Sciatic nerve (tissue), 2 donors: ENCODE measurements around the gene SNX5. TPM values are rescaled to one million over a fixed set of nuclear protein-coding genes. Genes with fewer than 3 reads are reported as not detected.
"Not testable (repeated sequence)": the region's sequence is repeated elsewhere in the genome, so short reads cannot be mapped to it uniquely, and the experiment has no call there.

ENCODE experiments used
- ATAC-seq: fragments of 200-7000 bp; cut with Tn5 transposase; one replicate; pipeline ENCODE4 v1.9.1; 2020; ENCODE audit warnings: mild to moderate bottlenecking, moderate library complexity
- DNase-seq: peaks from one replicate; pipeline ENCODE4 v3.0.0-alpha.2; 2020; ENCODE audit warnings: low spot score
- intact Hi-C: fragments of 100-400 bp; cut with DNase I; formaldehyde crosslinking; loops from one replicate; pipeline ENCODE4 v1.14.2; 2022
- total RNA-seq: library from RNA; stranded (reverse); fragmentation: NEBNext Ultra II Directional; extraction: Animal tissue kit (Norgen Biotek cat#: 25700); gene quantifications from one replicate; pipeline ENCODE4 v1.2.1, GENCODE V29; 2021
- donor health status: DM: no; HTN: no; CAD: no.
- donor health status: DM: no; HTN: no; CAD: no.

The SNX5 gene
- total RNA-seq, 1 donor from 2014 or later = 85.3 TPM

DNA sequence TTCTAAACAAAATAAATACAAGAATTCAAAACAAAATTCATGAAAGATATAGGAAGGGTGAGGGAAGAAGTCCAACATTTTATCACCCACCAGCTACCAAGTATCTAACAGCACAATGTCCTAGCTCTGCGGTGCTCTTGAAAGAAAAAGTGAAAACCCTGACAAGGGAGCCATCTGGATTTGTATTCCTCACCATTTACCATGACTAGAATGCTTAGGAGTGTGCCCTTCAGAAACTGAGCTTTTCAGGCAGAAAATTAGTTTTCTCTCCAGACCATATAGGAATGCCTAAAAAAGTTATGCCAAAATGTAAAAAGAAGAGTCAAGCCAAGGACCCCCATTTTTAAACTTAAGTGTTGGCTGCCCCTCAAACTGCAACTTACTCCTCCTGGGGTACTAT lies 4.5 kb downstream of the SNX5 start:
- no peak for ATAC-seq
- DNase-seq = no peak
- intact Hi-C loops = no loop called here

DNA sequence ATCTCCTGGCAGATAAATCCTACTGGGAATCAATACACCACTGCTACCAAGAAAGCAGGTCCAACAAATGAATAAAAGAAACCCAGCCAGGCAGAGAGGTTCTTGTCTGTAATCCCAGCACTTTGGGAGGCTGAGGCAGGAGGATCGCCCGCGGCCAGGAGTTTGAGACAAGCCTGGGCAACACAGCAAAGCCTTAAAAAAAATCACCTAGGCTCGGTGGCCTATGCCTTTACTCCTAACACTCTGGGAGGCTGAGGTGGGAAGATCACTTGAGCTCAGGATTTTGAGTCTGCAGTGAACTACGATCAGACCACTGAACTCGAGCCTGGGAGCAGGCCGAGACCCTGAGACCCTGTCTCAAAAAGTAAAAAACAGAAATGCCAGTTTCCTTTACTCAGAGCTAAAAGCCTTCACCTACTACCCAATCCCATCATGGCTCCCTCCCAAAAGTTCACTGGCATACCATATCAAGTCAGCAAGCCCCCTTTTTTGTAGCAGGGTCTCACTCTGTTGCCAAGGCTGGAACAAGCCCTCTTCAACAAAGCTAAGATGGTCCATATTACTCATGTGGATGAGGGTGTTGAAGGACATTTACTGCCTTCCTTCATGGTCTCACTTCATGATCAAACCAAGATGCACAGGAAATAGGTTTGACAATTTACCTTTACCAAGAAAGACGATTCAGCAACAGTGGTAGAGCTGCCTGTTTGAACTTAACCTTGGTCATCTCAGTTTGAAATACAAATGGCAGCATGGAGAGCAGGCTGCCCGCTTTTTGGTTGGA lies 5.3 kb downstream of the SNX5 start:
- no peak for ATAC-seq
- intact Hi-C loops = no loop called here
- DNase-seq = no peak

DNA sequence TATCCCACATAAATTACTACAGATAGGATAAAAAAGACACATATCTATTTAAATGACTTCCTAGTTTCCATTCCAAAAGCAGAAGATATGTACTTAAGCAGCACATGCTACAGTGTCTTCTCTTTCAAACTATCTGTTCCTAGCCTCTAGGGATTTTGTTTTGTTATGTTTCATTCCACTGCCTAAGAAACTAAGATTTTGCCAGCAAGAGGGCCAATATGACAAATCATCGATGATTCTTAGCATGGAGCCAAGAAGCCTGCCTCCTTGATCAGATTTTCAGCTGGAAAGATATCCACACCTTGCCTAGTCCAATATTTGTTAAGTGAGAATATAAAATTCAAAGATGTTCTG lies 7.0 kb downstream of the SNX5 start:
- DNase-seq = no peak
- intact Hi-C loops = no loop called here

DNA sequence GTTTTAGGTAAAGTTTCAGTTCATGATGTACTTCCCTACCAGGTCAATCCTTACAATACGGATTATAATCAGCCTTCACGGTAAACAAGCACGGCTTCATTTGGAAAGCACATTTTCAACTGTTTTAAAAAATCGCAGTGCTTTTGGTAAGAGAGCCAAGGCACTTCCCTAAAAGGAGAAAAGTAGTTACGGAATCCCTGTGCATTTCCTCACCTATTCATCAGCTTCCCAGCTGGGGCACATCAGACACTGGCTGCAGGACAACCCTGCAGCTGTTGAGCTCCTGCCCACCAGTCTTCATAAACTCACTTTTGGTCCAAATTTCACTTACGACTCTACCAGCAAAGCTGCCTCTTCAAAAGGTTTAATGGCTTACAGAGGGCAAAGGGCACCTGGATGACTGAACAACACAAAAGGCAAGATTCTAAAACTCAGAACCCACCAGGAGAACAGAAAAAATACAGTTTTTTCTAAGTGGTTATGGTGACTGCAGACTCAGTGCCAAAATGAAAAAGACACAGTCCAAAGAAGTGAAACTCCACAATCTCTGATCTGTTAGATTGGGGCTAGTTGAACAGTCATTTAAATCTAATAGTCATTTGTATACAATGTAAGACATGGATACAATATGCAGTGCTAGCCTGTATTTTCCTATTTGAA lies 7.5 kb downstream of the SNX5 start:
- intact Hi-C loops = no loop called here
- ATAC-seq (peak; percentile 29), DNase-seq (no peak)

More for the DNA sequence above, 7.0 kb downstream of the SNX5 start:
- no peak for ATAC-seq

DNA sequence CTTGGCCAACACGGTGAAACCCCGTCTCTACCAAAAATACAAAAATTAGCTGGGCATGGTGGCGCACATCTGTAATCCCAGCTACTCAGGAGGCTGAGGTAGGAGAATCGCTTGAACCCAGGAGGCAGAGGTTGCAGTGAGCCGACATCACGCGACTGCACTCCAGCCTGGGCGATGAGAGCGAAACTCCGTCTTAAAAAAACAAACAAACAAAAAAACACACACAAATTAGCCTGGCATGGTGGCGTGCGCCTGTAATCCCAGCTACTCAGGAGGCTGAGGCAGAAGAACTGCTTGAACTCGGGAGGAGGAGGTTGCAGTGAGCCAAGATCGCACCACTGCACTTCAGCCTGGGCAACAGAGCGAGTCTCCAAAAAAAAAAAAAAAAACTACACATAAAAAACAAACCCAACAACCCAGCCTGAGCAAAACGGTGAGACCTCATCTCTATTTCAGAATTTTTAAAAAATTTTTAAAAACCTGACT lies 8.2 kb downstream of the SNX5 start:
- DNase-seq, ATAC-seq, intact Hi-C loops: not testable (repeated sequence)

DNA sequence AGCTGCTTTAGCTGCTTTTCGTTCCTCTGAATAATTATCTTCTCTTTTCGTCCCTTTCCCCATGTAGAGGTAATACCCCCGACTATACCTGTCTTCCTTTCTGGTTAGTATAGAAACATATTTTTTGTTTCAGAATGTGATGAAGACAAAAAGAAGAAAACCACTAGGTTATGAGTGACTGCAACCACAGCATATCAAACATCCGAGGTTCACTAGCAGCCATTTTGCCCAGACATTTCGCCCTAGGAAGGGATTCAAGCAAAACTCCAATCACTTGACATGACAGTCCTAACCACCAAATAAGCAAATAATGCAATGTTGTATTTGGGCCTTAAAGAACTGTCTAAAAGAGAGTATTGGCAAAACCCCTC lies 9.4 kb downstream of the SNX5 start:
- DNase-seq (no peak), ATAC-seq (no peak)
- intact Hi-C loops = no loop called here

DNA sequence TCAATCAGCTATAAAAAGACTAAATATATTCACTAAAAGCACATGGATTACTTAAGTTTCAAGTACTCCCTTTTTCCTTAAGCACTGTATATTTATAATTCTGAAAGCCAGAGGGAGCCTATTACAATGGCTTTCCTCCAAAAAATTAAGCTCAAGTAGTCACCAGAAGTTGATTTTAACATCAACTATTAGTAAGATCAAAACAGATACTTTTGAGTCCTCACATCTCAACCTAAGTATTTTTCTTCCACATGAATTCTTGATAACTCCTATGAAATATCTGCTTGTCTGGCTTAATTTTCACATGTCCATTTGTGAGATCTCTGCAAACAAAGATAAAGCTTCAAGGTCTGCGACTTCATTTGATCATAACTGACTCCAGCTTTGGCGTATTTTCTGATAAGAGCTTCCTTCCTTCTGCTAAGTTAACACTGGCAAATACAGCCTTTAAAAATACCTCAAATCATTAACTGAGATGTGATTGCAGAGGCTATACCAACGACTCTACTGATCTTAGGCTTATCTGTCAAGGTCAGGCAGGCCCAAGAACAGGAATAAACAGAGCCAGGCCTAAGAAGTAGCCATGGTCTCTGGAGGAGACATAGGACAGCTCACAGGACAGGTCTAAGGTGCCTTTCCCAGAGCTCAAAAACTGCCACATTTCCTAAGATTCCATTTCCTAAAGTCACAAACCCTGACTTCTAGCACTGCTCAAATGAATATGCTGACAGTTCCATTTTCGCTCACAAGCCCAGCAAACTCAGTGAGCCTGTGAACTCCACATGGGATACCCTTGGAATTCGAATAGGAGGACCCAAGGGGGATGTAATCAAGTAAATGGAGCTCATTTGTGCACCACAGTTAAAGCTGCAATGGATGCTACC lies 10.0 kb downstream of the SNX5 start:
- intact Hi-C loops = no loop called here
- ATAC-seq = no peak
- DNase-seq = no peak

DNA sequence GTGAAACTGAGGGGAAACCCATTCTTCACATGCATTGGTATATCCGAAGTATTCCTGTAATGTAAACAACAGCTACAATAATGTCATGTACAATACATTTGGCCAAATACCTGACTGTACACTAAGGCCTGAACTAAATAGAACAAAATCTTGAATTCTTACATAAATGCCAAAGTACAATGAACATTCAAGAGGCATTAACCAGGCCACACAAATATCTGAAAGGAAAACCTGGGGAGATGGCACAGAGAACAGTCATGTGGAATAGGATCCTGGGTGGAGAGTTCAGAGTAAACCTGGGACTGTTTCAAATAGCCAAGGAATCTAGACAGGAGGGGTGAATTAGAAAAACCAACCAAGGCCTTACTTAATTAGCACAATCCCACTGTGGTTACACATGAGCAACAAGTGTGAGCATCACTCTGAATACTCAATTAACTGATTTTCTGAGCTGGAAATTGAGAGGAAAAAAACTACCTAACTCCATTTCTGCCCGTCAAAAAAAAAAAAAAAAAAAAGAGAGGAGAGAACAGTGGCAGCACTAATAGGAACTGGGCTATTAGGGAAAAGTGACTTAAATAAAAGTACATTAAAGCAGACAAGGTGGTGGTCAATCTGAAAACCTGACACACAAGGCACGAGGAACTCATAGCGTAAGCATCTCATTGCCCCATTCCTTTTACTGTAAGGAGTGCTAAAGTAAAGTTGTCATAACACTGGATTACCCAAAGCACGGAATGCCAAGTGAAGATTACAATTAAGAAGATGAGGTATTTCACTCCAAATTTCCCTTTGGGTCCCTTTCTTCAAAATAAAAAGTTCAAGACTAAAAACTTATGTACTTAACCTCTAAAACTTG lies 10.9 kb downstream of the SNX5 start:
- intact Hi-C loops = no loop called here
- DNase-seq (no peak), ATAC-seq (no peak)

DNA sequence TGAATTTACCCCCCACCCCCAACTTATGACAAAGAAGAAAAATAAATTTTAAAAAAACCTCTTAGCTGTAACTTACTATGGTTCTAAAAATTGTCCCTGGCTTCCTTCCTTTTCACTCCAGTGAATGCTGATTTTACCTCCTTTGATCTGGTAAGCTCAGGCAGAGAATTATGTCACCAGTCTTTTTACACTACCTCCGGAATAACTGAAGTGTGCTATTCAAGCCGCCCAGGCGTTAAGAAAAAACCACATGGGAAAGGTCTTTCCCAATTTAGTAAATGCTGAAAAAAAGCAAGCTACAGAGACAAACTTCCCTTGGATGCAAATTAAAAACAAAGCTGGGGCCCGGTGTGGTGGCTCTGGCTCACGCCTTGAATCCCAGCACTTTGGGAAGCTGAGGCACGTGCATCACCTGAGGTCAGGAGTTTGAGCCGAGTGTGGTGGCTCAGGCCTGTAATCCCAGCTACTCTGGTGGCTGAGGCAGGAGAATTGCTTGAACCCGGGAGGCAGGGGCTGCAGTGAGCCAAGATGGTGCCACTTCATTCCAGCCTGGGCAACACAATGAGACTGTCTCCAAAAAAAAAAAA lies 12.4 kb downstream of the SNX5 start:
- ATAC-seq = no peak
- intact Hi-C loops = no loop called here
- DNase-seq = no peak

DNA sequence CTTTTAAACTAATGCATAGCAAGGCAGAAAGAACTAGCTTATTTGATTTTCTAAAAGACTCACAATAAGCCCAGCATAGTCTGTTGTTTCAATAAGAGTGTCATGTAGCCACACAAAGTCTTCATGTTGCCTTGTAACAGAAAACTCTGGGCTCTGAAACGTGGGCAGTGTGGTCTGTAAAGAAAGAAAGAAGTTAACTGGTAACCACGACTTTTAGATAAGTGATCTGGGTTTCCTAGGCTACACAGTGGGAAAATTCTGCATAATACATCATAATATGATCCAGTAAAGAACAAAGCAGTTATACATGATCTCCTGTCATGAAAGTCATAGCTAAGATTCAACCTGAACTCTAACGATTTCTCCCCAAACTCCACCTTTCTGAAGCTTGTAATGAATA lies 13.3 kb downstream of the SNX5 start:
- intact Hi-C loops = no loop called here
- ATAC-seq = no peak
- no peak for DNase-seq

DNA sequence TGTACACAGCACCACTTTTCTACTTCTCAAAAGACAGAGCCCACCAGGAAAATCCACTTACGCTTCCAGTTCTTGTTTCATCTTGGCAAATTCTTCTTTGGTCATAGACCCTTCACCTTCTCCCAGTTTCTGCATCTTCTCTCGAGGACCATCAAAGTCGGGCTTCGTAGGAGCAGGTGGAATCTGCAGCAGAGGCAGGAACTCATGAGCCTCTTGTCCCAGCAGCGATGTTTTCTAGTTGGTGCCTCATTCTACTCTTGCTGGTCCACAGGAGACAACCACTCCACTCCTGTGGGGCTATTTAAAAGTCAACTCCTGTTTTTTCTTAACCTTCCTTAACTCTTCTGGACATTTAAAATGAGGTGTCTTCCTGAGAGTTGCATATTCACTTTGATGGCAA lies 14.7 kb downstream of the SNX5 start:
- no peak for DNase-seq
- intact Hi-C loops = no loop called here
- ATAC-seq = no peak

DNA sequence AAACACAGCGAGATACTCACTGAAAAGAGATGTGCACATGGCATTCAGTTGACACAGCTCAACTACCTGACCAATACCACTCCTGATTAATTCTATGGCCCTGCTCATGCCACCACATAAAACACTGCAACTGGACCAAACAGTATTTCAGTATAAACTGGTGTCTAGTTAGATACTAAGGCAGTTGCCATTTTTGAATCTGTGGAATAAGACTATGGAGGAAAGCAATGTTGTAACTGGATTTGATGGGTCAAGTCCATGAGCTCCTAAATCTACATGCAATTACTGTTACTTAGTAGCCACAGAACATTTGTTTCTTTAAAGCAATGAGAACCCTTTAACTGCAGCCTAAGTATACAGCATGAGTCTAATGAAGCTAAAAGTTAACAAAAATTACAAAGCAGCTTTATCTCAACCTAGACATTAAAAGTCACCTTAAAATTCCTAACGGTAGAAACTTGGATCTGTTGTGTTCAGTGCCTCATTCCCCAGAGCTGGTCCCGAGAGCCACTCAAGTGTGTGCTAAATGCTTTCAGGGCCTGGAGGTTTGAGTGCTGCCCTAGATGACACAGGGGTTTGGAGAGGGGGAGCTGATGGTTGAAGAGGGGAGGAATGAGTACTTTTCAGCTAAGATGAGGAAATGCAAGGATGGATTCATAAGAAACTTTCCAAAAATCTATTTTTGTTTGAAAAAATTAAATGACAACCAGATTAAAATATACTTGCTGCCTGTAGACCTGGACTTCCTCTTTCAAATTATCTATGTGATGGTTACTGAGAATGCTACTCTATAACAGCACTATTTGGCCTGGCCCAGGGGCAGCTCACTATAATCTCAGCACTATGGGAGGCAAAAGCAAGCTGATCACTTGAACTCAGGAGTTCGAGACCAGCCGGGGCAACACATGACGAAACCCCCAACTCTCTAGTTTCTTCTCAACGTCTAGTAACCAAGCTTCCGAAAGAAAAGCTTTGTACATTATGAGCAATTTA lies 15.6 kb downstream of the SNX5 start:
- intact Hi-C loops = no loop called here
- no peak for DNase-seq
- no peak for ATAC-seq

DNA sequence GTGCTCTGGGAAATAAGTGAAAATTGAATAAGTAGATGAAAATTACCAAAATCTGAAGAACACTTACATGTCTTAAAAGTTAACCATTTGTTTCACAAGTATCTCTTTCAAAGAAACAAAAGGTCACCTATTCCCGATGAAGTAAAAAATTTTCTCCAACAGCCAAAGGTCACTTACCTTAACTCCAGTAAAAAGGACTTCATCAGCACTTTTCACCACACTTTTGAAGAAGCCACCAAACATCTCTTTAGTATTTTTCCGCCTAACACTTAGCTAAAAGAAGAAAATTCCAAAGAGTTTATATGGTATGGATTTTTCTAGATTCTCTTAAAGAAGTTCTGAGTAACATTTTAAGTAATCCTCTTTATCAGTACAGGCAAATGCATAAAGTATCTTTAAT lies 17.3 kb downstream of the SNX5 start:
- intact Hi-C loops = no loop called here
- DNase-seq (no peak), ATAC-seq (no peak)

DNA sequence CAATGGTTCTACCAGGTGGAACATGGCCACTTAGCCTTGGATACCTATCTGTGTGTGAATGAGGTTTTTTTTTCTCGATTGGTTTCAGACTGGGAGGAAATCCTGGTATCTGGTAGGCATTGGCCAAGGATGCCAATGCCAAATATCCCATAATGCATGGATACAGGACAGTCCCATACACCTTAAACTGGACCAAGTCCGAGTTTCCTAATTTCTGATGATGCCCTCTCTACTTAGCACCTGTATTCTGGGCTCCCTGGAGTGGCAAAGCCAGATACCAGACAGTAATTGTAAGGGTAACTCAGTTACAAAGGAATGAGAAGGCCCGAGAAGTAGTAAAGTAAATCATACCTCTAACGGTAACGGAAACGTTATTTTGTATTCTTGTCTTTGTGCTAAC lies 17.9 kb downstream of the SNX5 start:
- intact Hi-C loops = no loop called here
- no peak for DNase-seq
- no peak for ATAC-seq

DNA sequence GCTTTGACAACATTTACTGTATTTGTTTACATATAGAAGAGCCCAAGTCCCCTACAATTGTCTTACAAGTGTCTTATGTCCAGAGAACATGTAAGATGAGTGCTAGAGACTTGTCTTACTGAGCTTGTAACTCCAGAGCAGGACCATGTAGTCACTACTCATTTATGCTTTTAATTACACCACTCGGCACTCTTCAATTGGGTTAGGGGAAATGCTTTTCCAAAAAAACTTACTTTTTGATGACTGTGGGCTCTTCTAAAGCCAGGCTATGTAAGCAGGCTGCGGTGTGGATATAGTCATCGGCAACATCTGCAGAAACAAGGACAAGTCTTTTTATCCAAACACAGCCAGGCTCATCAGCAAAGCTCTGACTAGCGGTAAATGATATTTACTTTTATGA lies 18.7 kb downstream of the SNX5 start:
- no peak for DNase-seq
- ATAC-seq = no peak
- intact Hi-C loops = no loop called here

DNA sequence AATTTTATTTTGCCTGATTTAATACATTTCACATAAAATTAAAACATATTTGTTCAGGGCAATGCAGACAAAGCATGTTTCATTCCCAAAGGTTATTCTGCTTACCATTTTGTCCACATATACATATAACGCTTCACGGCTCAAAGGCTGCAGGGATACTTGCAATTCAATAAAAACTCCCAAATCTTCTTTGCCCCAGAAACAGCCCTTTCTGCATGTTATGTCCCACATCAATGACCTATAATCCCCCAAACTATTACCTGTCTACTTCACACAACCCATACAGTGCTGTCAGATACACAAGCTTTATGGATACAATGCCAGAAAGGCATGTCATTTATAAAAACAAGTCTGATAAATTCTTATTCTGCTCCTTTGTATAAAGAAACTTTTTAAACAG lies 20.2 kb downstream of the SNX5 start:
- intact Hi-C loops = no loop called here
- no peak for ATAC-seq
- no peak for DNase-seq

DNA sequence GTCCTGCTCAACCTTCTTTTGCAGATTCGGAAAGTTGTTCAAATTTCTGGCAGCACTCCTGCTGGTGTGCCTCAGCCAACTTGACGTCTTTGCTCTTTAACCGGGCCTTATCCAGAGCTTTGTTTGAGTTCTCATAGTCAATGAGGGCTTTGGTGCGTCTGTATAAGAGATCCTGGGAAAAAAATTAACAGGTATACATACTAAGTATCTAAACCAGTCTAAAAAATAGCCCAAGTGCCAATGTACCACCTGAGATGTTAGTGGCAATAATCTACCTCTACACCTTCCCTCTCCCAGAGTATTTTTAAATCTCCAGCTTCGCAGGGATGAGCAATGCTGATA lies 21.1 kb downstream of the SNX5 start:
- no peak for ATAC-seq
- intact Hi-C loops = no loop called here
- no peak for DNase-seq
